Breast epithelium (tissue), 4 donors: ENCODE measurements around the gene TRIO. TPM values are rescaled to one million over a fixed set of nuclear protein-coding genes. Genes with fewer than 3 reads are reported as not detected.

Experiments used
- DNase-seq, 2 donors: peaks; one replicate each; pipeline ENCODE4 v3.0.0-alpha.2; 2019; ENCODE audit warnings: low spot score in 2 of 2
- H3K27ac ChIP-seq, 2 donors: fragments of 200-600 bp; sonication (generic) in 1 of 2; one replicate each; pipeline ENCODE4 v1.5.1; 2016 to 2019; ENCODE audit warnings: mild to moderate bottlenecking in 1 of 2
- H3K27me3 ChIP-seq, 2 donors: fragments of 200-600 bp; sonication (generic) in 1 of 2; one replicate each; pipeline versions ENCODE4 v1.5.1 to v1.6.0; 2017 to 2019; ENCODE audit warnings: control low read depth in 1 of 2, mild to moderate bottlenecking in 1 of 2
- H3K36me3 ChIP-seq: fragments of 200-600 bp; one replicate; pipeline ENCODE4 v1.5.1; 2019
- H3K4me1 ChIP-seq, 2 donors: fragments of 200-600 bp; sonication (generic); one replicate each; pipeline ENCODE4 v1.5.1; 2016 to 2019; ENCODE audit warnings: control low read depth in 1 of 2
- H3K4me3 ChIP-seq, 3 donors: fragments of 200-600 bp; sonication (generic); 1 replicate in 2 of 3; 2 replicates in 1 of 3; pipeline ENCODE4 v1.5.1; 2016 to 2019; ENCODE audit warnings: mild to moderate bottlenecking in 3 of 3, moderate library complexity in 2 of 3
- H3K9me3 ChIP-seq, 2 donors: fragments of 200-600 bp; sonication (generic) in 1 of 2; one replicate each; pipeline ENCODE4 v1.5.1; 2016 to 2019; ENCODE audit warnings: control low read depth in 1 of 2
- CTCF ChIP-seq, 3 donors: fragments of 450-650 bp; IDR thresholded peaks; one replicate each; pipeline ENCODE4 v1.5.1; 2016 to 2017; ENCODE audit warnings: antibody characterized with exemption in 3 of 3, mild to moderate bottlenecking in 3 of 3, moderate library complexity in 3 of 3
- POLR2A ChIP-seq: fragments of 450-650 bp; IDR thresholded peaks from one replicate; pipeline ENCODE4 v1.6.1; 2016; ENCODE audit warnings: antibody characterized with exemption, mild to moderate bottlenecking, moderate library complexity
- POLR2AphosphoS5 ChIP-seq, 3 donors: sonication (generic); formaldehyde crosslinking; IDR thresholded peaks; one replicate each; pipeline ENCODE4 v1.6.1; 2017; ENCODE audit warnings: antibody characterized with exemption in 3 of 3
- intact Hi-C: fragments of 100-400 bp; cut with DNase I; formaldehyde crosslinking; loops from one replicate; pipeline ENCODE4 v1.15.1; 2023; ENCODE audit warnings: low total_unique reads
- total RNA-seq, 3 donors: library from RNA; depleted of rRNA; stranded (reverse); fragments of >200 nt; gene quantifications; one replicate each; pipeline ENCODE4 v1.1.0, GENCODE V29; 2016

TRIO gene
- total RNA-seq, 3 donors from 2014 or later = 191 to 209 (median 193) TPM

- TF ChIP-seq POLR2A (no peak), CTCF (IDR thresholded peaks at IDR 0.05) (no peak), POLR2AphosphoS5 (IDR thresholded peaks at IDR 0.05) (no peak)
- H3K27ac ChIP-seq = no peak overlapping the region
- no peaks in the 10 kb centered on the region for H3K27me3 ChIP-seq
- H3K9me3 ChIP-seq = no peaks in the 10 kb centered on the region
- peaks cover 4% of the 10 kb centered on the region for H3K36me3 ChIP-seq
- no peak overlapping the region for H3K4me3 ChIP-seq
- no peak for DNase-seq
- no peaks in the 10 kb centered on the region for H3K4me1 ChIP-seq
- intact Hi-C loops = no loop called here
These were observed 358.5 kb downstream of the TRIO start for GRCh38 chr5:14501353-14502293.

- no peak for TF ChIP-seq POLR2A
- no peak for TF ChIP-seq CTCF (IDR thresholded peaks at IDR 0.05)
- TF ChIP-seq POLR2AphosphoS5 (IDR thresholded peaks at IDR 0.05) = no peak
- H3K9me3 ChIP-seq = no peaks in the 10 kb centered on the region
- H3K36me3 ChIP-seq = peaks cover 6% of the 10 kb centered on the region
- DNase-seq = no peak
- H3K4me1 ChIP-seq = no peaks in the 10 kb centered on the region
- H3K4me3 ChIP-seq = no peak overlapping the region
- no peak overlapping the region for H3K27ac ChIP-seq
- intact Hi-C loops = no loop called here
- H3K27me3 ChIP-seq = no peaks in the 10 kb centered on the region
These were observed 359.1 kb downstream of the TRIO start for GRCh38 chr5:14502294-14502690.

- DNase-seq = no peak
- Histone ChIP-seq H3K27ac (no peak overlapping the region), H3K4me1 (no peaks in the 10 kb centered on the region), H3K36me3 (peaks cover 6% of the 10 kb centered on the region), H3K27me3 (no peaks in the 10 kb centered on the region), H3K4me3 (no peak overlapping the region), H3K9me3 (no peaks in the 10 kb centered on the region)
- TF ChIP-seq POLR2AphosphoS5 (IDR thresholded peaks at IDR 0.05) (no peak), POLR2A (no peak)
- intact Hi-C loops = no loop called here
These were observed 360.0 kb downstream of the TRIO start for GRCh38 chr5:14503017-14503680.

GRCh38 chr5:14503681-14504331 is 360.7 kb downstream of the TRIO start:
- Histone ChIP-seq H3K36me3 (peaks cover 6% of the 10 kb centered on the region), H3K27ac (peak overlapping the region in 1 of 2 donors; percentile 19), H3K4me1 (no peaks in the 10 kb centered on the region), H3K9me3 (no peaks in the 10 kb centered on the region), H3K27me3 (no peaks in the 10 kb centered on the region), H3K4me3 (no peak overlapping the region)
- intact Hi-C loops = no loop called here
- DNase-seq = no peak
- no peak for TF ChIP-seq POLR2A
- no peak for TF ChIP-seq POLR2AphosphoS5 (IDR thresholded peaks at IDR 0.05)
- no peak for TF ChIP-seq CTCF (IDR thresholded peaks at IDR 0.05)

GRCh38 chr5:14504332-14504727 is 361.2 kb downstream of the TRIO start:
- Histone ChIP-seq H3K27ac (no peak overlapping the region), H3K4me3 (no peak overlapping the region), H3K27me3 (no peaks in the 10 kb centered on the region), H3K36me3 (peaks cover 6% of the 10 kb centered on the region), H3K9me3 (no peaks in the 10 kb centered on the region), H3K4me1 (no peaks in the 10 kb centered on the region)
- DNase-seq = no peak
- TF ChIP-seq POLR2AphosphoS5 (IDR thresholded peaks at IDR 0.05) = no peak
- no peak for TF ChIP-seq POLR2A
- no peak for TF ChIP-seq CTCF (IDR thresholded peaks at IDR 0.05)
- intact Hi-C loops = no loop called here
